Colonic mucosa (tissue), 4 donors: Measurements from ENCODE around the gene SERINC5. TPM values are rescaled to one million over a fixed set of nuclear protein-coding genes. Genes with fewer than 3 reads are reported as not detected.

Experiments
- DNase-seq: peaks from one replicate; pipeline ENCODE4 v3.0.0-alpha.2; 2020
- H3K27ac ChIP-seq: fragments of 200-600 bp; one replicate; pipeline ENCODE4 v1.8.0; 2021
- H3K27me3 ChIP-seq: fragments of 200-600 bp; one replicate; pipeline ENCODE4 v1.8.0; 2021
- H3K36me3 ChIP-seq: fragments of 200-600 bp; one replicate; pipeline ENCODE4 v1.8.0; 2021
- H3K4me1 ChIP-seq: fragments of 200-600 bp; one replicate; pipeline ENCODE4 v1.8.0; 2021; ENCODE audit warnings: mild to moderate bottlenecking
- H3K4me3 ChIP-seq: fragments of 200-600 bp; one replicate; pipeline ENCODE4 v1.8.0; 2021
- H3K9ac ChIP-seq, 2 donors: one replicate each; pipeline ENCODE4 v1.7.0; 2013; ENCODE audit warnings: control low read depth in 2 of 2, low read depth in 2 of 2, low read length in 2 of 2
- H3K9me3 ChIP-seq: fragments of 200-600 bp; one replicate; pipeline ENCODE4 v1.8.0; 2021
- intact Hi-C: fragments of 100-400 bp; cut with DNase I; formaldehyde crosslinking; loops from one replicate; pipeline ENCODE4 v1.14.1; 2022
- total RNA-seq, 2 donors: library from RNA; stranded (reverse); fragmentation: NEBNext Ultra II Directional in 1 of 2; extraction: Animal tissue kit (Norgen Biotek cat#: 25700) in 1 of 2; gene quantifications; one replicate each; pipeline ENCODE4 v1.2.1, GENCODE V29; 2021
- TF ChIP-seq, protein P1 (sequence below): fragments of 200-600 bp; IDR thresholded peaks from one replicate; pipeline ENCODE4 v1.8.0; 2022; ENCODE audit warnings: antibody characterized with exemption, mild to moderate bottlenecking
- donor health status: healthy.
- donor health status: DM: no; HTN: no; CAD: no.
- donor health status: DM: no; HTN: no; CAD: no.

The SERINC5 gene
- total RNA-seq, 2 donors from 2014 or later: 138 to 141 TPM

DNA sequence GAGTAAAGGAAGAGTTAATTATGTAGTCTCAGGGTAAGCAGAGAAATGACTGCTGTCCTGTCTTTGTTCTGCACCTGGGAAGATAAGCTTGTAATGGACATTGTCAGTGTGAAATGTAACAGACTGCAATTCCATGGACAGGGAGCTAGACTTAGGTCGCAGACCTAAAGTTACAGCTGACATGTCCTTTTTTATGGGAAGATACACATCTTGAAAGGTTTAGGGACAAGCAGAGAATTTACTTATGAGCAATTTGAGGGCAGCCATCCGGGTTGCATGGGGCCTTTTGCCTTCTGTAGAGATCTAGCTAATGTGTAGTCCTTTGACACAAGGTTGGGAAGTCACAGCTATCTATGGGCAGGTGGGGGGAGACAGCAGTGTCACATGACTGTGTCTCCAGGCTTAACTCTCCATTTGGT, 85.7 kb downstream of the SERINC5 start:
- TF ChIP-seq, protein P1, sequence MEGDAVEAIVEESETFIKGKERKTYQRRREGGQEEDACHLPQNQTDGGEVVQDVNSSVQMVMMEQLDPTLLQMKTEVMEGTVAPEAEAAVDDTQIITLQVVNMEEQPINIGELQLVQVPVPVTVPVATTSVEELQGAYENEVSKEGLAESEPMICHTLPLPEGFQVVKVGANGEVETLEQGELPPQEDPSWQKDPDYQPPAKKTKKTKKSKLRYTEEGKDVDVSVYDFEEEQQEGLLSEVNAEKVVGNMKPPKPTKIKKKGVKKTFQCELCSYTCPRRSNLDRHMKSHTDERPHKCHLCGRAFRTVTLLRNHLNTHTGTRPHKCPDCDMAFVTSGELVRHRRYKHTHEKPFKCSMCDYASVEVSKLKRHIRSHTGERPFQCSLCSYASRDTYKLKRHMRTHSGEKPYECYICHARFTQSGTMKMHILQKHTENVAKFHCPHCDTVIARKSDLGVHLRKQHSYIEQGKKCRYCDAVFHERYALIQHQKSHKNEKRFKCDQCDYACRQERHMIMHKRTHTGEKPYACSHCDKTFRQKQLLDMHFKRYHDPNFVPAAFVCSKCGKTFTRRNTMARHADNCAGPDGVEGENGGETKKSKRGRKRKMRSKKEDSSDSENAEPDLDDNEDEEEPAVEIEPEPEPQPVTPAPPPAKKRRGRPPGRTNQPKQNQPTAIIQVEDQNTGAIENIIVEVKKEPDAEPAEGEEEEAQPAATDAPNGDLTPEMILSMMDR: no peak
- no peaks in the 10 kb centered on the region for H3K27me3 ChIP-seq
- no peak overlapping the region for H3K4me3 ChIP-seq
- H3K4me1 ChIP-seq: no peaks in the 10 kb centered on the region
- no peaks in the 10 kb centered on the region for H3K9me3 ChIP-seq
- intact Hi-C loops: no loop called here
- H3K9ac ChIP-seq: no peak overlapping the region
- H3K36me3 ChIP-seq: no peaks in the 10 kb centered on the region
- DNase-seq: no peak
- H3K27ac ChIP-seq: no peak overlapping the region

DNA sequence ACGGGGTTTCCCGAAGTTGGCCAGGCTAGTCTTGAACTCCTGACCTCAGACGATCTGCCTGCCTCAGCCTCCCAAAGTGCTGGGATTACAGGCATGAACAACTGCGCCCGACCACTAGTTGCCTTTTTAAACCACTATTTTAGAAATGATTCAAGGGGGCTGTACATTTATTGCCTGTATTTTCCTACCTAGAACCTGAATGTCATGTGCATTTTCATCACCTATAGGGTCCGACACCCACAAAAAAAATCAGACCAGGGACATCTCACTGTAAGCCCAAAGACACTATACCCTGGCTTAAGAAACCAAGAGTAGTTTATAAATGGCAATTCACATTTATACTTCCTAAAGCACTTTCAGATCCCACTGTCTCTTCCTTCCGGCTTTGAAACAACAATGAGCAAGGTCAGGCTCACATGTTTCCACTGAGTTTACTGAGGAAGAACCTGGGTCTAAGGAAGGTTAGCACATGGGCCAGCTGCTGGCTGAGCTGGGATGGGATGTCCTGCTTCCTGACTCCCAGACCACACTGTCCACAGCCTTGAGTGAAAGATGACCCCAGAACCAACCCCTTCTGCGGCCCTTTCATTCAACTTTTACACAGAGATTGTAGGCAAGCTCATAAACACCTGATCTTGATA, 87.3 kb downstream of the SERINC5 start:
- no peaks in the 10 kb centered on the region for H3K27me3 ChIP-seq
- H3K4me1 ChIP-seq: no peaks in the 10 kb centered on the region
- H3K27ac ChIP-seq: no peak overlapping the region
- no peak for DNase-seq
- no peak overlapping the region for H3K9ac ChIP-seq
- no peaks in the 10 kb centered on the region for H3K36me3 ChIP-seq
- no peaks in the 10 kb centered on the region for H3K9me3 ChIP-seq
- TF ChIP-seq, protein P1: no peak
- intact Hi-C loops: no loop called here
- H3K4me3 ChIP-seq: no peak overlapping the region

DNA sequence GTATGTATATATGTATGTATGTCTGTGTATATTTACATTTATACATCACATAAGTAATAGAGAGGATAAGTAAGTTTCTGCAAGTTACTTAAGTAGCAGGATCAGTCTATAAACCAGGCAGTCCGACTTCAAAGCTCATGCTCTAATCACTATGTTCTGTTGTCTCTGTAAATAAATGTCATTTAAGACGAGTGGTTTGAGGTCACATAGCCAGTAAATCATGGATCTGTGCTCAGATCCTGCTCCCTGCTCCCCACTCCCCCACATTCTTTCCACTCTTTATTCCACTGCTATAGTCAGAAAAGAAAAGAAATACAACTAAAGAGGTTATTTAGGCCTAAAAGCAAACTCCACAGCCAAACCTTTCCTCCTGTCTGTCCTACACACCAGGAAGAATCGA, 90.4 kb downstream of the SERINC5 start:
- H3K27me3 ChIP-seq: no peaks in the 10 kb centered on the region
- no peak overlapping the region for H3K4me3 ChIP-seq
- no peaks in the 10 kb centered on the region for H3K4me1 ChIP-seq
- H3K27ac ChIP-seq: no peak overlapping the region
- TF ChIP-seq, protein P1: no peak
- H3K9me3 ChIP-seq: no peaks in the 10 kb centered on the region
- DNase-seq: no peak
- H3K36me3 ChIP-seq: no peaks in the 10 kb centered on the region
- H3K9ac ChIP-seq: no peak overlapping the region
- intact Hi-C loops: no loop called here

DNA sequence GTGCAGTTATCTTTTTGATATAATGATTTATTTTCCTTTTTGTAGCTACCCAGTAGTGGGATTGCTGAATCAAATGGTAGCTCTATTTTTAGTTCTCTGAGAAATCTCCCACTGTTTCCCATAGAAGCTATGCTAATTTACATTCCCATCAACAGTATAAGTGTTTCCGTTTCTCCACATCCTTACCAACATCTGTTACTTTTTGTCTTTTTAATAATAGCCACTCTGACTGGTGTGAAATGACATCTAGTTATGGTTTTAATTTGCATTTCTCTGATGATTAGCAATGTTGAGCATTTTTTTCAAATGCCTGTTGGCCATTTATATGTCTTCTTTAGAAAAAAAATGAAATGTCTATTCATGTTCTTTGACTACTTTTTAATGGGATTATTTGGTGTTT, 94.7 kb downstream of the SERINC5 start:
- no peaks in the 10 kb centered on the region for H3K9me3 ChIP-seq
- H3K27ac ChIP-seq: no peak overlapping the region
- intact Hi-C loops: no loop called here
- H3K36me3 ChIP-seq: no peaks in the 10 kb centered on the region
- no peak overlapping the region for H3K4me3 ChIP-seq
- no peaks in the 10 kb centered on the region for H3K4me1 ChIP-seq
- H3K9ac ChIP-seq: no peak overlapping the region
- no peaks in the 10 kb centered on the region for H3K27me3 ChIP-seq
- TF ChIP-seq, protein P1: no peak
- DNase-seq: no peak

DNA sequence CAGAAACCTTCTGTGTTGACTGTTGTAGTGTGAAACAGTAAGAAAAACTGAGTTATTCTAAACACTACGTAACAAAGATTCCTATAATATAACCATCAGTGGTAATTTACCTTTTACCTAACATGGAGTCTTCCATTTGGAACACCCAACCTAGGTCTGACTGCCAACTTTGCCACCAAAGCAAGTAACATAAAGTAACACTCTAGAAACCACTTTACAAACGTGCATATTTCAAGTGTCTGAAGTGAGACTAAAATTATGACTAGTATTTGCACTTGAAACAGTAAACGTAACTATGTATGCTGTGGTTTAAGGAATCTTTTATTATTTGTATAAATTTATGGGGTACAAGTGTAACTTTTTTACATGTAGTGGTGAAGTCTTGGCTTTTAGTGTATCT, 95.6 kb downstream of the SERINC5 start:
- no peaks in the 10 kb centered on the region for H3K27me3 ChIP-seq
- H3K4me3 ChIP-seq: no peak overlapping the region
- no peaks in the 10 kb centered on the region for H3K4me1 ChIP-seq
- no peak for DNase-seq
- H3K36me3 ChIP-seq: no peaks in the 10 kb centered on the region
- H3K9ac ChIP-seq: no peak overlapping the region
- intact Hi-C loops: no loop called here
- no peaks in the 10 kb centered on the region for H3K9me3 ChIP-seq
- H3K27ac ChIP-seq: no peak overlapping the region
- TF ChIP-seq, protein P1: no peak
